ENCODE measurements around the gene MST1.

The MST1 gene

DNA sequence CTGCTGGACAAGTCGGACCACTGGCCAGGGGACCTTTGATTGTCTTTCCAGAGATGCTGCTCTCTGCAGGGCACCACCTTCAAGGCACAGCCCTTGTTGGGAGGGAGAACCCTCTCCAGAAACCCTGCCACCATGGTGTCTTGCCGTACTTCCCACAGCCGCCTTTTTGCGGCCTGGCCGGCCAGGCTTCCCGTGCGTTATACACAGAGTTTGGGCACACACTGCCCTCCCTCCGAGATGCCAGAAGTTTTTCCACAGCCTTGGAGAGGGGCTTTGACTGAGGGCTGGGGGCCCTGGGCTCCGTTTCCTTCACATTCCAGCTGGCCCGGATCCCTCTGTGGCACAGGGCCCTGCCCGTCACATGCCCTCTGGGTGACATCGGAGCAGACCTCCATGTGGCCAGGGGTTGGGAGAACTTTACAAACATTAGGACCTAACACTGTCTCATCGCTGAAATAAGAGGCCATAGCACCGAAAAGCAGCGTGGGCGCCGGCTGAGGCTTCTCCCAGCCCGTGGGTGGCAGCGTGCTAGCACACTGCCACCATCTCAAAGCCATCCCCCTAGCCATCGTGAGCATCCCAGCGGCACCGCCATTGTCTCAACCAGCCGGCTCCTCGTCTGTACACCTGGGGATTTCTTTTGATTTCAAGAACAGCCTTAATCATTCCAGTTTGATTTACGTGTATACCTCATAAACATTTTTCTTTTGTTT lies 21.4 kb downstream of the MST1 start:
- Histone ChIP-seq H3K9me3 (ENCODE audit: control insufficient read depth, low read depth, low read length) (no peaks in the 10 kb centered on the region), H3K4me1 (ENCODE audit: control insufficient read depth, low read depth, low read length) (no peaks in the 10 kb centered on the region), H3K9ac (ENCODE audit: low read length) (no peak overlapping the region), H3K4me3 (ENCODE audit: low read length) (no peak overlapping the region), H3K36me3 (ENCODE audit: control insufficient read depth, low read depth, low read length) (no peaks in the 10 kb centered on the region), H3K27ac (ENCODE audit: low read length) (no peak overlapping the region), H3K27me3 (ENCODE audit: control insufficient read depth, insufficient read depth, low read length) (no peaks in the 10 kb centered on the region)

GRCh38 chr3:49666592-49666991 lies 22.7 kb downstream of the MST1 start:
- Histone ChIP-seq H3K4me3 (ENCODE audit: low read length) (no peak overlapping the region), H3K9ac (ENCODE audit: low read length) (no peak overlapping the region), H3K27me3 (ENCODE audit: control insufficient read depth, insufficient read depth, low read length) (no peaks in the 10 kb centered on the region), H3K9me3 (ENCODE audit: control insufficient read depth, low read depth, low read length) (no peaks in the 10 kb centered on the region), H3K36me3 (ENCODE audit: control insufficient read depth, low read depth, low read length) (no peaks in the 10 kb centered on the region), H3K4me1 (ENCODE audit: control insufficient read depth, low read depth, low read length) (no peaks in the 10 kb centered on the region), H3K27ac (ENCODE audit: low read length) (no peak overlapping the region)

- Histone ChIP-seq H3K9ac (ENCODE audit: low read length) (no peak overlapping the region), H3K4me1 (ENCODE audit: control insufficient read depth, low read depth, low read length) (no peaks in the 10 kb centered on the region), H3K36me3 (ENCODE audit: control insufficient read depth, low read depth, low read length) (no peaks in the 10 kb centered on the region), H3K9me3 (ENCODE audit: control insufficient read depth, low read depth, low read length) (no peaks in the 10 kb centered on the region), H3K4me3 (ENCODE audit: low read length) (no peak overlapping the region), H3K27me3 (ENCODE audit: control insufficient read depth, insufficient read depth, low read length) (no peaks in the 10 kb centered on the region), H3K27ac (ENCODE audit: low read length) (no peak overlapping the region)
Measured at GRCh38 chr3:49665822-49666519, 23.3 kb downstream of the MST1 start.

DNA sequence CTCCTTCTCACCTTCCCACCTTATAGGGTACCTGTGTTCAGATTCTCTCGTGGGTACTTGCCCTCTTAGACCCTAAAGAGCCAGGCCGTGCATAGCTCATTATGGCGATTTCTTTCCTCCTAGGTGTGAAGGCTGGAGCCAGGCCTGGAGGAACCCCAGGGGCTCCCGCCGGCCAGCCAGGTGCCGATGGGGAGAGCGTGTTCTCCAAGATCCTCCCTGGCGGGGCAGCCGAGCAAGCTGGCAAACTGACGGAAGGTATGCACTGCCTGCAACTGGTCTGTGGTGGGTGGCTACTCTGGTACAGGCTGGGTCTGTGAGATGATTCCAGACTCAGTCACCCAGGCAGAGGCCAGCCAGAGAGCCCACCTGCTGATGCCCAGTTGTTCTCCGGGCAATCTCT lies 25.0 kb downstream of the MST1 start:
- Histone ChIP-seq H3K27ac (ENCODE audit: low read length) (no peak overlapping the region), H3K27me3 (ENCODE audit: control insufficient read depth, insufficient read depth, low read length) (no peaks in the 10 kb centered on the region), H3K9me3 (ENCODE audit: control insufficient read depth, low read depth, low read length) (no peaks in the 10 kb centered on the region), H3K4me1 (ENCODE audit: control insufficient read depth, low read depth, low read length) (no peaks in the 10 kb centered on the region), H3K9ac (ENCODE audit: low read length) (no peak overlapping the region), H3K4me3 (ENCODE audit: low read length) (no peak overlapping the region), H3K36me3 (ENCODE audit: control insufficient read depth, low read depth, low read length) (no peaks in the 10 kb centered on the region)

DNA sequence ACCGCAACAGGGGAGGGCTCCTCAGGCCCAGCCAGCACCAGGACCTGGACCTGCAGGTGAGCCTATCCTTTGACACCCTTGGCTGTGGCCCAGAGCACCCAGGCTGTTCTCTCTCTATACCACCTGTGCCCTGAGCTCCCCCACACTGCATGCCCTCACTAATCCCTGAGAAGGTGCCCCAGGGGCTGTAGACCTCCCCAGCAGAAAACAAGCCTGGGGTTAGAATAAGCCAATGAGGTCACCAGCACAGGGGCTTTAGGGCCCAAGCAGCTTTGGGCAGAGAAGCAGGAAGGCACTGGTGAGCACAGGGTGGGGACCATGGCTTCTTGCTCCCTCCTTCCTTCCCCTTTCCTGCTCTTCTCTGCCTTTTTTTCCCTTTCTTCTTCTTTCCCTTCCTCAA lies 25.4 kb downstream of the MST1 start:
- H3K4me3 ChIP-seq (ENCODE audit: low read length): no peak overlapping the region
- no peaks in the 10 kb centered on the region for H3K9me3 ChIP-seq (ENCODE audit: control insufficient read depth, low read depth, low read length)
- H3K4me1 ChIP-seq (ENCODE audit: control insufficient read depth, low read depth, low read length): no peaks in the 10 kb centered on the region
- no peaks in the 10 kb centered on the region for H3K36me3 ChIP-seq (ENCODE audit: control insufficient read depth, low read depth, low read length)
- H3K27me3 ChIP-seq (ENCODE audit: control insufficient read depth, insufficient read depth, low read length): no peaks in the 10 kb centered on the region
- H3K9ac ChIP-seq (ENCODE audit: low read length): no peak overlapping the region
- H3K27ac ChIP-seq (ENCODE audit: low read length): no peak overlapping the region

DNA sequence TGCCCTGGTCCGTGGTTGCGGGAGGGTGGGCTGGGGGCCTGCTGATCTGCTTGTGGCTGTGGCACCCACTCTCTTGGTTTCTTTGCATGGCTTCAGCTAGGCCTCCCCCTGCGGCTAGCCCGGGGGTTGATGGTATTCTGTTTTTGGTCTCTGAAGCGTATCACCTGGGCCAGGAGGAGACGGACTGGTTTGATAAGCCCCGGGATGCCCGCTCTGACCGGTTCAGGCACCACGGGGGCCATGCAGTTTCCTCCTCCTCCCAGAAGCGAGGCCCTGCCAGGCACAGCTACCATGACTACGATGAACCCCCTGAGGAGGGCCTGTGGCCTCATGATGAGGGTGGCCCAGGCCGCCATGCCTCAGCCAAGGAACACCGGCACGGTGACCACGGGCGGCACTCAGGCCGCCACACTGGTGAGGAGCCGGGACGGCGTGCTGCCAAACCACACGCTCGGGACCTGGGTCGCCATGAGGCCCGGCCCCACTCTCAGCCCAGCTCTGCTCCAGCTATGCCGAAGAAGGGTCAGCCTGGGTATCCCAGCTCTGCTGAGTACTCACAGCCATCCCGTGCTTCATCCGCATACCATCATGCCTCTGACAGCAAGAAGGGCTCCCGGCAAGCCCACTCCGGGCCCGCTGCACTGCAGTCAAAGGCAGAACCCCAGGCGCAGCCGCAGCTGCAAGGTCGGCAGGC lies 26.4 kb downstream of the MST1 start:
- no peak overlapping the region for H3K4me3 ChIP-seq (ENCODE audit: low read length)
- H3K36me3 ChIP-seq (ENCODE audit: control insufficient read depth, low read depth, low read length): no peaks in the 10 kb centered on the region
- H3K9me3 ChIP-seq (ENCODE audit: control insufficient read depth, low read depth, low read length): no peaks in the 10 kb centered on the region
- H3K27ac ChIP-seq (ENCODE audit: low read length): no peak overlapping the region
- H3K27me3 ChIP-seq (ENCODE audit: control insufficient read depth, insufficient read depth, low read length): no peaks in the 10 kb centered on the region
- H3K4me1 ChIP-seq (ENCODE audit: control insufficient read depth, low read depth, low read length): no peaks in the 10 kb centered on the region
- no peak overlapping the region for H3K9ac ChIP-seq (ENCODE audit: low read length)

- H3K4me3 ChIP-seq (ENCODE audit: low read length): no peak overlapping the region
- H3K36me3 ChIP-seq (ENCODE audit: control insufficient read depth, low read depth, low read length): no peaks in the 10 kb centered on the region
- H3K4me1 ChIP-seq (ENCODE audit: control insufficient read depth, low read depth, low read length): no peaks in the 10 kb centered on the region
- no peaks in the 10 kb centered on the region for H3K9me3 ChIP-seq (ENCODE audit: control insufficient read depth, low read depth, low read length)
- H3K27me3 ChIP-seq (ENCODE audit: control insufficient read depth, insufficient read depth, low read length): no peaks in the 10 kb centered on the region
- H3K9ac ChIP-seq (ENCODE audit: low read length): no peak overlapping the region
- H3K27ac ChIP-seq (ENCODE audit: low read length): no peak overlapping the region
Measured at GRCh38 chr3:49662021-49662420, 27.3 kb downstream of the MST1 start.

DNA sequence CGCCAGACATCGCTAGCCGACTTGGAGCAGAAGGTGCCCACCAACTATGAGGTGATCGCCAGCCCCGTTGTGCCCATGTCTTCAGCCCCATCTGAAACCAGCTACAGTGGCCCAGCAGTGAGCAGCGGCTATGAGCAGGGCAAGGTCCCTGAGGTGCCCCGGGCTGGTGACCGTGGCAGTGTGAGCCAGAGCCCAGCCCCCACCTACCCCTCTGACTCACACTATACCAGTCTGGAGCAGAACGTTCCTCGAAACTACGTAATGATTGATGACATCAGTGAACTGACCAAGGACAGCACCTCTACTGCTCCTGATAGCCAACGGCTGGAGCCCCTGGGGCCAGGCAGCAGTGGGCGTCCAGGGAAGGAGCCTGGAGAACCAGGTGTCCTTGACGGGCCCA lies 28.0 kb downstream of the MST1 start:
- Histone ChIP-seq H3K9ac (ENCODE audit: low read length) (no peak overlapping the region), H3K4me1 (ENCODE audit: control insufficient read depth, low read depth, low read length) (no peaks in the 10 kb centered on the region), H3K27me3 (ENCODE audit: control insufficient read depth, insufficient read depth, low read length) (no peaks in the 10 kb centered on the region), H3K9me3 (ENCODE audit: control insufficient read depth, low read depth, low read length) (no peaks in the 10 kb centered on the region), H3K27ac (ENCODE audit: low read length) (no peak overlapping the region), H3K4me3 (ENCODE audit: low read length) (no peak overlapping the region), H3K36me3 (ENCODE audit: control insufficient read depth, low read depth, low read length) (no peaks in the 10 kb centered on the region)

DNA sequence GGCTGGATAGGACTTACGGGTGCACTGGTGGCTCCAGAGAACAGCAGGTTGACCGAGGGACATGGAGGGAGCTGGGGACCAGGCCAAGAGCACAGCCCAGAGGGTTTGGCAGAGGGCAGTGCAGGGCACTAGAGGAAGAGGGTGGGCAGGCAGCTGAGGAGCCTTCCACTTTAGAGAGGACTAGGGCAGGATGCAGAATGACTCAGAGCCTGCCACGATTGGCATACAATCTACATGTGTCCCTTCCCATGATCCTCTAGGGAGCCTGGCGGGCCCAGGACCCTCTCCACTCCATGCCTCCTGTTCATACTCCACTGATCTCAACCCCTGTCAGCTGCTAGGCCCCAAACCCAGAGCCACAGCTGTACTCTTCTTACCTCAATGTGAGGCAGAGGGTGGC lies 29.5 kb downstream of the MST1 start:
- Histone ChIP-seq H3K4me1 (ENCODE audit: control insufficient read depth, low read depth, low read length) (no peaks in the 10 kb centered on the region), H3K9me3 (ENCODE audit: control insufficient read depth, low read depth, low read length) (no peaks in the 10 kb centered on the region), H3K9ac (ENCODE audit: low read length) (no peak overlapping the region), H3K27me3 (ENCODE audit: control insufficient read depth, insufficient read depth, low read length) (no peaks in the 10 kb centered on the region), H3K27ac (ENCODE audit: low read length) (no peak overlapping the region), H3K36me3 (ENCODE audit: control insufficient read depth, low read depth, low read length) (no peaks in the 10 kb centered on the region), H3K4me3 (ENCODE audit: low read length) (no peak overlapping the region)

- no peaks in the 10 kb centered on the region for H3K36me3 ChIP-seq (ENCODE audit: control insufficient read depth, low read depth, low read length)
- no peaks in the 10 kb centered on the region for H3K27me3 ChIP-seq (ENCODE audit: control insufficient read depth, insufficient read depth, low read length)
- no peak overlapping the region for H3K9ac ChIP-seq (ENCODE audit: low read length)
- no peaks in the 10 kb centered on the region for H3K4me1 ChIP-seq (ENCODE audit: control insufficient read depth, low read depth, low read length)
- H3K27ac ChIP-seq (ENCODE audit: low read length): no peak overlapping the region
- no peaks in the 10 kb centered on the region for H3K9me3 ChIP-seq (ENCODE audit: control insufficient read depth, low read depth, low read length)
- no peak overlapping the region for H3K4me3 ChIP-seq (ENCODE audit: low read length)
Measured at GRCh38 chr3:49658711-49659110, 30.6 kb downstream of the MST1 start.

DNA sequence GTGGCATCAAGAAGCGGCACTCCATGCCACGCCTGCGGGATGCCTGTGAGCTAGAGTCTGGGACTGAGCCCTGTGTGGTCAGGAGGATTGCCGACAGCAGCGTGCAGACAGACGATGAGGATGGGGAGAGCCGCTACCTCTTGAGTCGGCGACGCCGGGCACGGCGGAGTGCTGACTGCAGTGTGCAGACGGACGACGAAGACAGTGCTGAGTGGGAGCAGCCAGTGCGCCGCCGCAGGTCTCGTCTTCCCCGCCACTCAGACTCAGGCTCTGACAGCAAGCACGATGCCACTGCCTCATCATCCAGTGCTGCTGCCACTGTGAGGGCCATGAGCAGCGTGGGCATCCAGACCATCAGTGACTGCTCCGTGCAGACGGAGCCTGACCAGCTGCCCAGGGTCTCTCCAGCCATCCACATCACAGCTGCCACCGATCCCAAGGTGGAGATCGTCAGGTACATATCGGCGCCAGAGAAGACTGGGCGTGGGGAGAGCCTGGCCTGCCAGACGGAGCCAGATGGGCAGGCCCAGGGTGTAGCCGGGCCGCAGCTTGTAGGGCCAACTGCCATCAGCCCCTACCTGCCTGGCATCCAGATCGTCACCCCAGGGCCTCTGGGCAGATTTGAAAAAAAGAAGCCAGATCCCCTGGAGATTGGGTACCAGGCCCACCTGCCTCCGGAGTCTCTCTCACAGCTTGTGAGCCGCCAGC lies 31.9 kb downstream of the MST1 start:
- Histone ChIP-seq H3K9ac (ENCODE audit: low read length) (no peak overlapping the region), H3K9me3 (ENCODE audit: control insufficient read depth, low read depth, low read length) (no peaks in the 10 kb centered on the region), H3K27me3 (ENCODE audit: control insufficient read depth, insufficient read depth, low read length) (no peaks in the 10 kb centered on the region), H3K36me3 (ENCODE audit: control insufficient read depth, low read depth, low read length) (no peaks in the 10 kb centered on the region), H3K4me1 (ENCODE audit: control insufficient read depth, low read depth, low read length) (no peaks in the 10 kb centered on the region), H3K4me3 (ENCODE audit: low read length) (no peak overlapping the region), H3K27ac (ENCODE audit: low read length) (no peak overlapping the region)
